Large intestine (tissue), 3 donors: ENCODE results near the gene ASB11. TPM values are rescaled to one million over a fixed set of nuclear protein-coding genes. Genes with fewer than 3 reads are reported as not detected.

ENCODE experiments used
- DNase-seq, 2 donors: peaks; one replicate each; pipeline versions ENCODE4 v3.0.0 to v3.0.0-alpha.2; 2013
- H3K27ac ChIP-seq: one replicate; pipeline ENCODE4 v1.5.1; 2013; ENCODE audit warnings: low read length
- H3K27me3 ChIP-seq: 2 replicates; pipeline ENCODE4 v1.6.1; 2013; ENCODE audit warnings: low read length; ENCODE audit not compliant: control insufficient read depth, insufficient read depth
- H3K36me3 ChIP-seq: 2 replicates; pipeline ENCODE4 v1.6.1; 2013; ENCODE audit warnings: low read length; ENCODE audit not compliant: control insufficient read depth, insufficient read depth
- H3K4me1 ChIP-seq: one replicate; pipeline ENCODE4 v1.6.1; 2013; ENCODE audit warnings: low read length; ENCODE audit not compliant: control insufficient read depth, insufficient read depth
- H3K4me3 ChIP-seq: one replicate; pipeline ENCODE4 v1.5.1; 2013; ENCODE audit warnings: low read length
- H3K9me3 ChIP-seq: one replicate; pipeline ENCODE4 v1.6.1; 2013; ENCODE audit warnings: mild to moderate bottlenecking, low read depth, low read length, moderate library complexity; ENCODE audit not compliant: control insufficient read depth
- WGBS: methylation state at CpG from one replicate; pipeline ENCODE4 v1.1.5; 2013; ENCODE audit warnings: low lambda C conversion rate; ENCODE audit not compliant: insufficient coverage; 5-methylcytosine and 5-hydroxymethylcytosine counted together
- polyA plus RNA-seq: library from polyadenylated mRNA; unstranded; fragments of 120-200 nt; gene quantifications from one replicate; pipeline ENCODE4 v1.2.1, GENCODE V29; 2013

ASB11 gene
- polyA plus RNA-seq, 1 donor, result 0.03 TPM

GRCh38 chrX:15335135-15336022 lies 19.9 kb upstream of the ASB11 start, which contains the start of gene PIGA:
Gene PIGA, minus strand, starts transcription at chrX:15335523. Its CDS starts 3,593 bp downstream, at chrX:15331930.
- peak; percentile 97 for DNase-seq
- H3K4me3 ChIP-seq, result peak within 1 kb of the TSS; percentile 100
- H3K36me3 ChIP-seq, result peaks cover 7% of the 10 kb centered on the region
- no CpG with 5 or more reads among the region's 72 CpGs for WGBS
- H3K27me3 ChIP-seq, result peaks cover 7% of the 10 kb centered on the region
- no peaks in the 10 kb centered on the region for H3K4me1 ChIP-seq
- no peaks in the 10 kb centered on the region for H3K9me3 ChIP-seq
- peak within 1 kb of the TSS; percentile 86 for H3K27ac ChIP-seq

DNA sequence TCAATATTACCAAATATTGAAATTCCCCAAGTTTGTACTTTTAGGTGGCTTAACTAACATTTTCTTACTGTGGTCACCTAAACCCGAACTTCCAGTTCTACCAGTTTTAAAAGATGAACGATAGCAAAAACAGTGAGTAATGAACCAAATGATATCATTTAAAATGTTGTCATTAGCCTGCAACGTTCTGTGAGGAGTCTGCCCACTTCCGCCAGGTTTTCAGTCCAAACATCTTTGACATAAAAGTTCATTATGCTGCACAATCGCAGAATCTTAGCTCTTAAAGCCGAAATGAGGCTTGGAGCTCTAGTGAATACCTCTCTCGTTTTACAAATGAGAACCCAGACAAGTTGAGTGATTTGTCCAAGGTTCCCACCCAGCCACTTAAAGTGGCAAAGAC lies 19.1 kb upstream of the ASB11 start:
- WGBS, result no CpG with 5 or more reads among the region's 7 CpGs
- H3K9me3 ChIP-seq, result no peaks in the 10 kb centered on the region
- peak overlapping the region; percentile 86 for H3K27ac ChIP-seq
- peaks cover 7% of the 10 kb centered on the region for H3K36me3 ChIP-seq
- no peaks in the 10 kb centered on the region for H3K4me1 ChIP-seq
- peak in 1 of 2 donors; percentile 42 for DNase-seq
- H3K4me3 ChIP-seq, result peak overlapping the region; percentile 100
- peaks cover 7% of the 10 kb centered on the region for H3K27me3 ChIP-seq

- H3K27ac ChIP-seq, result no peak overlapping the region
- no peak overlapping the region for H3K4me3 ChIP-seq
- H3K4me1 ChIP-seq, result no peaks in the 10 kb centered on the region
- WGBS, result no CpG with 5 or more reads among the region's 2 CpGs
- H3K36me3 ChIP-seq, result peaks cover 7% of the 10 kb centered on the region
- H3K9me3 ChIP-seq, result no peaks in the 10 kb centered on the region
- H3K27me3 ChIP-seq, result no peaks in the 10 kb centered on the region
- no peak for DNase-seq
Measured at GRCh38 chrX:15328821-15329220, 13.4 kb upstream of the ASB11 start.

- Histone ChIP-seq H3K4me1 (no peaks in the 10 kb centered on the region), H3K9me3 (no peaks in the 10 kb centered on the region), H3K4me3 (no peak overlapping the region), H3K27me3 (no peaks in the 10 kb centered on the region), H3K36me3 (peaks cover 7% of the 10 kb centered on the region), H3K27ac (no peak overlapping the region)
- no peak for DNase-seq
- WGBS, result no CpG with 5 or more reads among the region's 3 CpGs
Measured at GRCh38 chrX:15328131-15328530, 12.7 kb upstream of the ASB11 start.

GRCh38 chrX:15322472-15322871 lies 7.0 kb upstream of the ASB11 start:
- WGBS, result no CpG with 5 or more reads among the region's 5 CpGs
- no peaks in the 10 kb centered on the region for H3K4me1 ChIP-seq
- no peaks in the 10 kb centered on the region for H3K27me3 ChIP-seq
- H3K36me3 ChIP-seq, result peaks cover 6% of the 10 kb centered on the region
- H3K9me3 ChIP-seq, result no peaks in the 10 kb centered on the region
- no peak for DNase-seq
- no peak overlapping the region for H3K4me3 ChIP-seq
- H3K27ac ChIP-seq, result no peak overlapping the region

- H3K4me3 ChIP-seq, result no peak overlapping the region
- H3K27me3 ChIP-seq, result no peaks in the 10 kb centered on the region
- DNase-seq, result no peak
- no peaks in the 10 kb centered on the region for H3K4me1 ChIP-seq
- H3K9me3 ChIP-seq, result no peaks in the 10 kb centered on the region
- no peak overlapping the region for H3K27ac ChIP-seq
- peaks cover 6% of the 10 kb centered on the region for H3K36me3 ChIP-seq
- 100% methylated on average over 1 of the region's 3 CpGs for WGBS
Measured at GRCh38 chrX:15322072-15322471, 6.6 kb upstream of the ASB11 start.

GRCh38 chrX:15321447-15321846 lies 6.0 kb upstream of the ASB11 start:
- Histone ChIP-seq H3K4me3 (no peak overlapping the region), H3K27ac (no peak overlapping the region), H3K27me3 (no peaks in the 10 kb centered on the region), H3K9me3 (no peaks in the 10 kb centered on the region), H3K4me1 (no peaks in the 10 kb centered on the region), H3K36me3 (peaks cover 6% of the 10 kb centered on the region)
- DNase-seq, result no peak
- no CpG with 5 or more reads among the region's 4 CpGs for WGBS

GRCh38 chrX:15320297-15320696 lies 4.9 kb upstream of the ASB11 start:
- H3K27ac ChIP-seq, result no peak overlapping the region
- H3K27me3 ChIP-seq, result no peaks in the 10 kb centered on the region
- DNase-seq, result no peak
- no CpG with 5 or more reads among the region's 4 CpGs for WGBS
- H3K36me3 ChIP-seq, result peaks cover 6% of the 10 kb centered on the region
- no peaks in the 10 kb centered on the region for H3K9me3 ChIP-seq
- no peak overlapping the region for H3K4me3 ChIP-seq
- no peaks in the 10 kb centered on the region for H3K4me1 ChIP-seq

GRCh38 chrX:15319075-15319474 lies 3.6 kb upstream of the ASB11 start:
- no peaks in the 10 kb centered on the region for H3K9me3 ChIP-seq
- no peak for DNase-seq
- no peaks in the 10 kb centered on the region for H3K4me1 ChIP-seq
- no CpG with 5 or more reads among the region's 4 CpGs for WGBS
- no peaks in the 10 kb centered on the region for H3K27me3 ChIP-seq
- peaks cover 6% of the 10 kb centered on the region for H3K36me3 ChIP-seq
- no peak overlapping the region for H3K4me3 ChIP-seq
- no peak overlapping the region for H3K27ac ChIP-seq

GRCh38 chrX:15314472-15314871 lies 968 bp downstream of the ASB11 start:
- H3K27ac ChIP-seq, result no peak overlapping the region
- no peaks in the 10 kb centered on the region for H3K4me1 ChIP-seq
- no peaks in the 10 kb centered on the region for H3K27me3 ChIP-seq
- no peaks in the 10 kb centered on the region for H3K9me3 ChIP-seq
- DNase-seq, result no peak
- WGBS, result no CpG with 5 or more reads among the region's 2 CpGs
- no peak overlapping the region for H3K4me3 ChIP-seq
- H3K36me3 ChIP-seq, result no peaks in the 10 kb centered on the region

- no CpG with 5 or more reads among the region's 3 CpGs for WGBS
- Histone ChIP-seq H3K4me3 (no peak overlapping the region), H3K4me1 (no peaks in the 10 kb centered on the region), H3K27ac (no peak overlapping the region), H3K9me3 (no peaks in the 10 kb centered on the region), H3K27me3 (no peaks in the 10 kb centered on the region), H3K36me3 (no peaks in the 10 kb centered on the region)
- DNase-seq, result no peak
Measured at GRCh38 chrX:15311119-15311518, 4.3 kb downstream of the ASB11 start.
